GM12892 (cell line): ENCODE results near the gene KLF3.

Experiments
- POLR2A ChIP-seq: IDR thresholded peaks from 2 replicates; pipeline ENCODE4 v1.6.1; 2011; ENCODE audit warnings: low read depth, low read length, control low read depth
- POLR2AphosphoS5 ChIP-seq: IDR thresholded peaks from 2 replicates; pipeline ENCODE4 v1.6.1; 2011; ENCODE audit warnings: low read depth, low read length, control low read depth

DNA sequence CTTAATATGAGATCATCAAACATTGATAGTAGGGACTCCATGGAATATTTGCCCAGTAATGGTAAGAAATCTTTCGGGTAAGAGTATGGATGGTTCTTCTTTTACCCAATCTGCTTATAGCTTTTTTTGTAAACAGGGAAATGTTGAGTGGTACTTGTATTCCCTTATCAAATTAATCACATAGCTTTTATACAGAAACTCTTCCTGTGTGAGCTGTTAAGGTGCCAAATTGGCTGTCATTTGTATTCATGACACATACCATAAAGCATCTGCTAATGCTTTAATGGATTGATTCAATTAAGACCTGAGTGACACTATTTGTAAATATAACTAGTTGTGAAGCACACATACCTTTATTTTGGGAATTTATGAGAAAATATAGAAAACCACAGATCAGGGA, 34.2 kb downstream of the KLF3 start:
- TF ChIP-seq POLR2AphosphoS5 = no peak
- no peak for TF ChIP-seq POLR2A
